H1 (cell line): ENCODE results near the gene GTF2B. TPM values are rescaled to one million over a fixed set of nuclear protein-coding genes. Genes with fewer than 3 reads are reported as not detected.

Experiments
- CTCF ChIA-PET: fragments of 300-600 bp; sonication (Branson Sonifier 250); formaldehyde crosslinking; loops from one replicate; lab custom pipeline; 2021; ENCODE audit not compliant: partially characterized antibody; lab: Charles Lee
- POLR2A ChIA-PET: fragments of 300-600 bp; sonication (Branson Sonifier 250); formaldehyde crosslinking; loops from one replicate; lab custom pipeline; 2021; ENCODE audit warnings: inconsistent platforms; ENCODE audit not compliant: partially characterized antibody; lab: Charles Lee
- DNase-seq, 2 experiments: peaks; one replicate each; pipeline versions ENCODE4 v3.0.0 to v3.0.0-alpha.2; 2010 to 2022; ENCODE audit warnings: low spot score in 2 of 2, low read depth in 1 of 2, mixed read lengths in 1 of 2
- FAIRE-seq: peaks from 2 replicates; lab custom pipeline; 2011; peaks lifted over from hg19 to GRCh38; lab: Jason Lieb, UNC
- H2AFZ ChIP-seq: 2 replicates; pipeline ENCODE4 v1.8.1; 2012; ENCODE audit warnings: low read length, inconsistent platforms
- H2AK5ac ChIP-seq: 2 replicates; pipeline ENCODE4 v1.6.1; 2013; ENCODE audit warnings: low read depth, low read length
- H2BK120ac ChIP-seq: replicated peaks from 2 replicates; pipeline ENCODE3; 2013; ENCODE audit warnings: low read depth, low read length, inconsistent platforms
- H2BK12ac ChIP-seq: 2 replicates; pipeline ENCODE4 v1.6.1; 2013; ENCODE audit warnings: low read depth, low read length
- H2BK15ac ChIP-seq: 2 replicates; pipeline ENCODE4 v1.6.1; 2013; ENCODE audit warnings: low read length
- H2BK20ac ChIP-seq: 2 replicates; pipeline ENCODE4 v1.6.1; 2013; ENCODE audit warnings: low read length
- H2BK5ac ChIP-seq: 2 replicates; pipeline ENCODE4 v1.6.1; 2013; ENCODE audit warnings: low read depth, low read length
- H3K14ac ChIP-seq: 2 replicates; pipeline ENCODE4 v1.6.1; 2013; ENCODE audit warnings: inconsistent platforms; ENCODE audit not compliant: insufficient read length
- H3K18ac ChIP-seq: 2 replicates; pipeline ENCODE4 v1.6.1; 2013; ENCODE audit warnings: low read length; ENCODE audit errors: extremely low read depth
- H3K23ac ChIP-seq: 2 replicates; pipeline ENCODE4 v1.6.1; 2013; ENCODE audit warnings: inconsistent platforms; ENCODE audit not compliant: insufficient read length
- H3K23me2 ChIP-seq: 2 replicates; pipeline ENCODE4 v1.6.1; 2013; ENCODE audit warnings: low read depth, low read length
- H3K27ac ChIP-seq: 2 replicates; pipeline ENCODE4 v1.6.1; 2011; ENCODE audit warnings: low read depth, low read length, inconsistent platforms
- H3K27me3 ChIP-seq, 4 experiments: replicated peaks in 1 of 4; 1 replicate in 1 of 4; 2 replicates in 3 of 4; pipeline versions ENCODE4 v1.6.1 to v1.8.1; 2011 to 2013; ENCODE audit warnings: low read length in 3 of 4, mild to moderate bottlenecking in 3 of 4, inconsistent platforms in 2 of 4, mixed read lengths in 2 of 4, moderate library complexity in 1 of 4; ENCODE audit not compliant: control insufficient read depth in 3 of 4, insufficient read depth in 3 of 4; ENCODE audit errors: extremely low read depth in 1 of 4
- H3K36me3 ChIP-seq, 4 experiments: 2 replicates each; pipeline versions ENCODE4 v1.6.1 to v1.8.1; 2011 to 2013; ENCODE audit warnings: mild to moderate bottlenecking in 4 of 4, low read length in 3 of 4, moderate library complexity in 2 of 4, control low read depth in 1 of 4, inconsistent platforms in 1 of 4; ENCODE audit not compliant: insufficient read depth in 4 of 4, control insufficient read depth in 2 of 4
- H3K4ac ChIP-seq: replicated peaks from 2 replicates; pipeline ENCODE3; 2013; ENCODE audit warnings: low read length, low read depth, mixed read lengths, inconsistent platforms; ENCODE audit not compliant: insufficient read length
- H3K4me1 ChIP-seq, 4 experiments: replicated peaks in 1 of 4; 1 replicate in 1 of 4; 2 replicates in 3 of 4; pipeline versions ENCODE4 v1.6.1 to v1.8.1; 2011 to 2013; ENCODE audit warnings: low read length in 3 of 4, inconsistent platforms in 2 of 4, mixed read lengths in 1 of 4; ENCODE audit not compliant: insufficient read depth in 4 of 4, control insufficient read depth in 3 of 4
- H3K4me2 ChIP-seq, 2 experiments: 2 replicates each; pipeline versions ENCODE4 v1.6.1 to v1.8.1; 2011 to 2013; ENCODE audit warnings: low read depth in 2 of 2, low read length in 2 of 2, control low read depth in 1 of 2, inconsistent platforms in 1 of 2, mild to moderate bottlenecking in 1 of 2; ENCODE audit not compliant: insufficient read depth in 1 of 2
- H3K4me3 ChIP-seq, 4 experiments: fragments of 200-600, 300-600 bp in 1 of 4; sonication (generic), shearing (Covaris generic), sonication (Bioruptor Twin) in 1 of 4; 2 replicates each; pipeline versions ENCODE4 v1.5.1 to v1.8.1; 2011 to 2016; ENCODE audit warnings: low read length in 4 of 4, low read depth in 3 of 4, control low read depth in 2 of 4, inconsistent platforms in 2 of 4, mild to moderate bottlenecking in 2 of 4, mixed read lengths in 1 of 4, moderate library complexity in 1 of 4; ENCODE audit not compliant: insufficient read depth in 2 of 4; ENCODE audit errors: extremely low read depth in 1 of 4
- H3K56ac ChIP-seq: replicated peaks from 2 replicates; pipeline ENCODE3; 2013; ENCODE audit warnings: low read depth, mild to moderate bottlenecking, mixed read lengths, low read length, inconsistent platforms; ENCODE audit not compliant: insufficient read length
- H3K79me1 ChIP-seq: 2 replicates; pipeline ENCODE4 v1.6.1; 2013; ENCODE audit warnings: low read depth, low read length, control low read depth
- H3K79me2 ChIP-seq, 2 experiments: 2 replicates each; pipeline versions ENCODE4 v1.6.1 to v1.8.1; 2012 to 2013; ENCODE audit warnings: low read length in 2 of 2, mild to moderate bottlenecking in 2 of 2, inconsistent platforms in 1 of 2; ENCODE audit not compliant: insufficient read depth in 2 of 2, control insufficient read depth in 1 of 2
- H3K9ac ChIP-seq, 4 experiments: replicated peaks in 1 of 4; 1 replicate in 1 of 4; 2 replicates in 3 of 4; pipeline versions ENCODE4 v1.6.1 to v1.8.1; 2011 to 2013; ENCODE audit warnings: low read depth in 3 of 4, low read length in 3 of 4, control low read depth in 2 of 4, mild to moderate bottlenecking in 2 of 4, moderate library complexity in 2 of 4, inconsistent platforms in 1 of 4; ENCODE audit errors: extremely low read depth in 1 of 4
- H3K9me3 ChIP-seq, 2 experiments: 2 replicates each; pipeline versions ENCODE4 v1.6.1 to v1.8.1; 2012 to 2013; ENCODE audit warnings: mild to moderate bottlenecking in 2 of 2, moderate library complexity in 2 of 2, control low read depth in 1 of 2, inconsistent platforms in 1 of 2, low read depth in 1 of 2, low read length in 1 of 2, mixed read lengths in 1 of 2; ENCODE audit not compliant: insufficient read depth in 2 of 2
- H4K20me1 ChIP-seq, 2 experiments: replicated peaks in 1 of 2; 2 replicates each; pipeline versions ENCODE3 to v1.8.1; 2011 to 2013; ENCODE audit warnings: inconsistent platforms in 2 of 2, low read length in 2 of 2, mild to moderate bottlenecking in 1 of 2; ENCODE audit not compliant: insufficient read depth in 2 of 2, control insufficient read depth in 1 of 2
- H4K5ac ChIP-seq: 2 replicates; pipeline ENCODE4 v1.6.1; 2013; ENCODE audit warnings: low read length, low read depth, mixed read lengths, inconsistent platforms; ENCODE audit not compliant: insufficient read length
- H4K8ac ChIP-seq: 2 replicates; pipeline ENCODE4 v1.8.0; 2013; ENCODE audit warnings: mild to moderate bottlenecking, moderate library complexity, low read length, inconsistent platforms; ENCODE audit not compliant: insufficient read depth; ENCODE audit errors: extremely low read depth
- H4K91ac ChIP-seq: replicated peaks from 2 replicates; pipeline ENCODE3; 2013; ENCODE audit warnings: low read length, mixed read lengths, inconsistent platforms; ENCODE audit not compliant: insufficient read length
- WGBS, 2 experiments: shearing (Covaris generic) in 1 of 2; methylation state at CpG; one replicate each; pipeline versions ENCODE4 v1.1.6 to v1.1.7; 2013 to 2015; ENCODE audit warnings: low lambda C conversion rate in 2 of 2, mixed read lengths in 2 of 2, inconsistent platforms in 1 of 2, low coverage in 1 of 2, missing lambda C conversion rate in 1 of 2; ENCODE audit not compliant: insufficient replicate concordance in 2 of 2, insufficient coverage in 1 of 2, insufficient read length in 1 of 2; ENCODE audit errors: extremely low coverage in 1 of 2, missing lambda C conversion rate in 1 of 2; 5-methylcytosine and 5-hydroxymethylcytosine counted together
- polyA plus RNA-seq, 7 experiments: library from polyadenylated mRNA; depleted of rRNA in 3 of 7; stranded (reverse) in 5 of 7; unstranded in 2 of 7; fragments of >200 nt in 5 of 7; fragments of 200-250 nt in 2 of 7; gene quantifications; 1 replicate in 5 of 7; 2 replicates in 1 of 7; 4 replicates in 1 of 7; pipeline versions ENCODE4 v1.2.1 to v1.2.3, GENCODE V29; 2011 to 2013; ENCODE audit warnings: missing spikeins in 2 of 7, mixed read lengths in 2 of 7
- total RNA-seq: library from RNA; stranded (reverse); fragmentation: NEBNext Ultra II Directional; extraction: Animal tissue kit (Norgen Biotek cat#: 25700); gene quantifications from 2 replicates; pipeline ENCODE4 v1.2.1, GENCODE V29; 2021

The GTF2B gene
- total and polyA plus RNA-seq, 2 of the 8 experiments (the other 6 are each of a cell fraction or from before 2014, with no cell fraction given): 14.9 to 15.6 TPM

- no peak overlapping the region for H2AFZ ChIP-seq
- H2BK12ac ChIP-seq: no peak overlapping the region
- POLR2A ChIA-PET: no interaction called here
- H4K8ac ChIP-seq: no peak overlapping the region
- FAIRE-seq: no peak
- no peaks in the 10 kb centered on the region for H3K79me1 ChIP-seq
- no peaks in the 10 kb centered on the region for H3K79me2 ChIP-seq
- no peak overlapping the region for H3K4me2 ChIP-seq
- H2AK5ac ChIP-seq: no peak overlapping the region
- peaks cover 0 to 6% (median 2%) of the 10 kb centered on the region in 4 experiments; a peak in 3 of 8 replicates for H3K36me3 ChIP-seq
- no peaks in the 10 kb centered on the region; a peak in 2 of 7 replicates for H3K27me3 ChIP-seq
- H3K9me3 ChIP-seq: no peaks in the 10 kb centered on the region
- no peak overlapping the region for H3K56ac ChIP-seq
- DNase-seq: no peak
- H4K5ac ChIP-seq: no peak overlapping the region
- H2BK15ac ChIP-seq: no peak overlapping the region
- H2BK20ac ChIP-seq: no peak overlapping the region
- no peak overlapping the region for H3K23ac ChIP-seq
- no peak overlapping the region for H3K14ac ChIP-seq
- WGBS, 2 experiments: 0% methylated on average over 1 of the region's 1 CpG; no CpG with 5 or more reads in 1 of the 2 experiments
- no peak overlapping the region for H2BK120ac ChIP-seq
- H4K20me1 ChIP-seq: no peaks in the 10 kb centered on the region
- no peak overlapping the region for H2BK5ac ChIP-seq
- no peak overlapping the region for H3K9ac ChIP-seq
- no peak overlapping the region for H3K18ac ChIP-seq
- H3K23me2 ChIP-seq: no peaks in the 10 kb centered on the region; the same call in 1 of the 2 replicates
- CTCF ChIA-PET: no interaction called here
- no peak overlapping the region for H3K4ac ChIP-seq
- H3K4me1 ChIP-seq: no peaks in the 10 kb centered on the region
- no peak overlapping the region for H3K4me3 ChIP-seq
- no peak overlapping the region for H4K91ac ChIP-seq
- H3K27ac ChIP-seq: no peak overlapping the region
Measured at GRCh38 chr1:88916883-88917282, 25.5 kb upstream of the GTF2B start.
